MCF 10A (cell line): ENCODE results near the gene PPP1R13L. TPM values are rescaled to one million over a fixed set of nuclear protein-coding genes. Genes with fewer than 3 reads are reported as not detected.

Experiments used
- BruUV-seq: library from RNA; stranded (reverse); fragments of 400-500 nt; replicated peaks from 2 replicates; lab custom pipeline; 2021; lab: Mats Ljungman, UMichigan
- CTCF ChIA-PET: fragments of 300-600 bp; sonication (Branson Sonifier 250); formaldehyde crosslinking; extraction: SDS; loops from one replicate; lab custom pipeline; 2021; ENCODE audit warnings: antibody characterized with exemption, inconsistent platforms; lab: Yijun Ruan, JAX
- POLR2A ChIA-PET: fragments of 300-600, 350-650 bp; sonication (Branson Sonifier 250); formaldehyde crosslinking; extraction: SDS; loops from one replicate; lab custom pipeline; 2020; ENCODE audit warnings: antibody characterized with exemption, inconsistent platforms; lab: Yijun Ruan, JAX
- DNase-seq: peaks from one replicate; pipeline ENCODE4 v3.0.0-alpha.2; 2018; ENCODE audit not compliant: unreplicated experiment
- H3K27ac Mint-ChIP-seq: one replicate; pipeline ENCODE4 v1.8.0; 2022; ENCODE audit warnings: mild to moderate bottlenecking, low read depth, mixed read lengths; ENCODE audit not compliant: unreplicated experiment
- H3K27me3 Mint-ChIP-seq: one replicate; pipeline ENCODE4 v1.8.0; 2022; ENCODE audit warnings: mixed read lengths; ENCODE audit not compliant: insufficient read depth, unreplicated experiment
- H3K36me3 Mint-ChIP-seq: one replicate; pipeline ENCODE4 v1.8.0; 2022; ENCODE audit warnings: mild to moderate bottlenecking, moderate library complexity, mixed read lengths; ENCODE audit not compliant: insufficient read depth, unreplicated experiment
- H3K4me1 Mint-ChIP-seq: one replicate; pipeline ENCODE4 v1.8.0; 2022; ENCODE audit warnings: mixed read lengths; ENCODE audit not compliant: insufficient read depth, unreplicated experiment
- H3K4me3 Mint-ChIP-seq: one replicate; pipeline ENCODE4 v1.8.0; 2022; ENCODE audit warnings: mild to moderate bottlenecking, moderate library complexity, mixed read lengths; ENCODE audit not compliant: unreplicated experiment
- H3K9me3 Mint-ChIP-seq: one replicate; pipeline ENCODE4 v1.8.0; 2022; ENCODE audit warnings: mixed read lengths; ENCODE audit not compliant: unreplicated experiment
- intact Hi-C: fragments of 100-400 bp; cut with micrococcal nuclease; formaldehyde crosslinking; loops from 2 replicates; pipeline ENCODE4 v1.14.1; 2022
- total RNA-seq: library from RNA; stranded (reverse); gene quantifications from 2 replicates; pipeline ENCODE4 v1.2.3, GENCODE V29; 2022
- TF ChIP-seq, protein P1 (sequence below): fragments of 200-600 bp; IDR thresholded peaks from one replicate; pipeline ENCODE4 v1.8.0; 2022; ENCODE audit warnings: antibody characterized with exemption, mild to moderate bottlenecking; ENCODE audit not compliant: unreplicated experiment

PPP1R13L gene
- total RNA-seq, 1 experiment from 2014 or later: 161 TPM

DNA sequence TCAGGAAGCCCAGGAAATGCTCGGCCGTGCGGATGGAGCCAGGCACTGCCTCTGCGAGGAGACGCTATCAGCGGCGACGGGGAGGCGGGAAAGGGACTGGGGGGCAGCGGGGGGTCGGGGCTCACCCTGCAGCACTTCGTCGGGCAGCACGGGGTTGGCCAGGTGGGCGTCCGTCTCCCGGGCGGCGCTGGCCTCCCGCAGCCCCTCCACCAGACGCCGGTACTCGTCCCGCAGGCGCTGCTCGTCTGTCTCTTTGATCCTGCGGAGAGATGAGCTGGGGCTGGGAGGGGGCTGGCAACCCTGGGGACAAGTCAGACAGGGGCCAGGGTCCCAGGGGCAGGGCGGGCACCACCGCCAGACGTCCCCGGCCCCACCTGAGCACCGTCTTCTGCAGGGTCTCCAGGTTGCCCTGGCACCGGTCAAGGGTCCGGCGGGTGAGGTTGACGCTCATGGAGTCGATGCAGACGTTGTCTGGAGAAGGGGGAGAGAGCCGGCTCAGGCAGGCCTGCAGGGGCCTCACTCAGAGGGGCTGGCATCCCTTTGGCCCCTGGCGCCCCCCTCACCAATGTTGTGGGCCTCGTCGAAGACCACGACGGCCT is 40.9 kb downstream of the PPP1R13L start:
- DNase-seq: no peak
- TF ChIP-seq, protein P1, sequence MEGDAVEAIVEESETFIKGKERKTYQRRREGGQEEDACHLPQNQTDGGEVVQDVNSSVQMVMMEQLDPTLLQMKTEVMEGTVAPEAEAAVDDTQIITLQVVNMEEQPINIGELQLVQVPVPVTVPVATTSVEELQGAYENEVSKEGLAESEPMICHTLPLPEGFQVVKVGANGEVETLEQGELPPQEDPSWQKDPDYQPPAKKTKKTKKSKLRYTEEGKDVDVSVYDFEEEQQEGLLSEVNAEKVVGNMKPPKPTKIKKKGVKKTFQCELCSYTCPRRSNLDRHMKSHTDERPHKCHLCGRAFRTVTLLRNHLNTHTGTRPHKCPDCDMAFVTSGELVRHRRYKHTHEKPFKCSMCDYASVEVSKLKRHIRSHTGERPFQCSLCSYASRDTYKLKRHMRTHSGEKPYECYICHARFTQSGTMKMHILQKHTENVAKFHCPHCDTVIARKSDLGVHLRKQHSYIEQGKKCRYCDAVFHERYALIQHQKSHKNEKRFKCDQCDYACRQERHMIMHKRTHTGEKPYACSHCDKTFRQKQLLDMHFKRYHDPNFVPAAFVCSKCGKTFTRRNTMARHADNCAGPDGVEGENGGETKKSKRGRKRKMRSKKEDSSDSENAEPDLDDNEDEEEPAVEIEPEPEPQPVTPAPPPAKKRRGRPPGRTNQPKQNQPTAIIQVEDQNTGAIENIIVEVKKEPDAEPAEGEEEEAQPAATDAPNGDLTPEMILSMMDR: no peak
- intact Hi-C loops: no loop called here
- H3K36me3 Mint-ChIP-seq: peaks cover 26% of the 10 kb centered on the region
- no peaks in the 10 kb centered on the region for H3K9me3 Mint-ChIP-seq
- no peaks in the 10 kb centered on the region for H3K27me3 Mint-ChIP-seq
- ChIA-PET POLR2A (no interaction called here), CTCF (no interaction called here)
- H3K4me3 Mint-ChIP-seq: no peak overlapping the region
- peaks cover 2% of the 10 kb centered on the region for H3K4me1 Mint-ChIP-seq
- no peak overlapping the region for H3K27ac Mint-ChIP-seq
- BruUV-seq: no TSS peak

DNA sequence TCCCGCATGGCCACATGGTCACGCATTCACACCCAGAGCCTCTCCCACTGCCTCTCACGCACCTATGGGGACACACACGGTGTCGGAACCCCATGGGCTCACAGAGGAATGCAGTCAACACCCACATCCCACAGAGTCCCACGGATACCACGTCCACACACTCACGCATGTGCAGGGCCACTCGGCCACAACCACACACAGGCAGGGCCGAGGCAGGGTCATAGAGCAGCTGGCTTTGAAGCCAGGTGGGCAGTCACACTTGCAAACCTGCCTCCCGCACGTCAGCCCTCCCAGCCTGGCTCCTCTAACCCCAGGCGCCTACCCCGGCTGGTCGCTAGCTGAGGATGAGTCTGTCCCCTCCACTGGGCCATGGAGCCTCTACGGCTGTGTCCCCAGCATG is 42.6 kb downstream of the PPP1R13L start:
- H3K9me3 Mint-ChIP-seq: no peaks in the 10 kb centered on the region
- H3K4me1 Mint-ChIP-seq: no peaks in the 10 kb centered on the region
- POLR2A ChIA-PET: interaction anchor here (0.7 kb wide), 1 partner anchor 722 kb away, joined by 3 read pairs; no protein-coding TSS in a partner anchor
- no TSS peak for BruUV-seq
- CTCF ChIA-PET: no interaction called here
- DNase-seq: no peak
- intact Hi-C loops: no loop called here
- TF ChIP-seq, protein P1: no peak
- H3K4me3 Mint-ChIP-seq: no peak overlapping the region
- no peaks in the 10 kb centered on the region for H3K27me3 Mint-ChIP-seq
- H3K27ac Mint-ChIP-seq: no peak overlapping the region
- peaks cover 26% of the 10 kb centered on the region for H3K36me3 Mint-ChIP-seq

DNA sequence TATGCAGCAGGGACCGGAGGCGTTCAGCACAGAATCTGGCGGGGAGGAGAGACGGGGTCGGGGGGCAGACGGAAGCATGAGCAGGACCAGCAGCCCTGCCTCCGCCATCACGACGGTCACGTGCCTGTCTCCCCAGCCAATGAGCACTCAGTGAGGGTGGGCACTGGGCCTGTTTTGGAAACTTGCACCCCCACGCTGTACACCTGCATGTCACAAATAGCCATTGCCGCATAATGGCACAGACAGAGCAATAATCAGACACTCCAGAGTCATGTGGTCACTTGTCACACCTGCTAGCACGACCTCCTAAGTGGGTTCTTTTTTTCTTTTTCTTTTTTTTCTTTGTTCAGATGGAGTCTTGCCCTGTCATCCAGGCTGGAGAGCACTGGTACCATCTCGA is 43.3 kb downstream of the PPP1R13L start:
- POLR2A ChIA-PET: no interaction called here
- no peak overlapping the region for H3K27ac Mint-ChIP-seq
- no peak for DNase-seq
- CTCF ChIA-PET: no interaction called here
- H3K9me3 Mint-ChIP-seq: no peaks in the 10 kb centered on the region
- no peaks in the 10 kb centered on the region for H3K4me1 Mint-ChIP-seq
- TF ChIP-seq, protein P1: no peak
- no TSS peak for BruUV-seq
- intact Hi-C loops: no loop called here
- no peaks in the 10 kb centered on the region for H3K27me3 Mint-ChIP-seq
- H3K4me3 Mint-ChIP-seq: no peak overlapping the region
- peaks cover 26% of the 10 kb centered on the region for H3K36me3 Mint-ChIP-seq

DNA sequence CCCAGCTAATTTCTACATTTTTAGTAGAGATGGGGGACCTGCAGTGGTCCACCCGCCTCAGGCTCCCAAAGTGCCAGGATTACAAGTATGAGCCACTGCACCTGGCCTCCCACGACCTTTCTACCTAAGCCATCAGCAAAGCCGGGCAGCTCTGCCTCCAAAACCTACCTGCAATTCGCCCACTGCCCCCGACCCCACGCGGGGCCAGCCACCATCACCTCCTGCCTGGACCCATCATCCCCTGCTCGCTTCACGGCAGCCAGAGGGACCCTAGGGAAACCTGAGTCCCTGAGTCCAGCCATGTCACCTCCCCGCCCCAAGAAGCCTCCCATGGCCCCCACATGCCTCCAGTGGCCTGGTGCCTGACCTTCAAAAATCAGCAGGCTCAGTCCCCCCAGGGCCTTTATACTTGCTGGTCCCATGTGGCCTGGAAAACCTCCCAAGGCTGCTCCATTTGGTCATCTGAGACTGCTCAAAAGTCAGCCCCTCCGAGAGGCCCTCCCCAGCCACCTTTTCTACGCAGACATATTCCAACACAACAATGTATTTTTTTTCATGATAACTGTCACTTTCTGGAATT is 46.6 kb downstream of the PPP1R13L start:
- intact Hi-C loops: no loop called here
- POLR2A ChIA-PET: interaction anchor here (0.9 kb wide), 1 partner anchor 10 kb away, joined by 3 read pairs; no protein-coding TSS in a partner anchor
- CTCF ChIA-PET: interaction anchor here (0.6 to 0.9 kb wide), 2 partner anchors 20 to 120 kb away, joined by 3 to 4 read pairs; no protein-coding TSS in a partner anchor
- DNase-seq: no peak
- BruUV-seq: no TSS peak
- TF ChIP-seq, protein P1: no peak
- no peak overlapping the region for H3K4me3 Mint-ChIP-seq
- H3K36me3 Mint-ChIP-seq: peaks cover 19% of the 10 kb centered on the region
- H3K27ac Mint-ChIP-seq: no peak overlapping the region
- H3K4me1 Mint-ChIP-seq: no peaks in the 10 kb centered on the region
- no peaks in the 10 kb centered on the region for H3K9me3 Mint-ChIP-seq
- no peaks in the 10 kb centered on the region for H3K27me3 Mint-ChIP-seq
